Omental fat pad (tissue), 4 donors: ENCODE measurements around the gene PITPNC1. TPM values are rescaled to one million over a fixed set of nuclear protein-coding genes. Genes with fewer than 3 reads are reported as not detected.
A peak's percentile ranks its signal among the peaks of the same experiment; 100 is the strongest.

ENCODE experiments used
- ATAC-seq: fragments of 150-250 bp; one replicate; pipeline ENCODE4 v1.9.1; 2016; ENCODE audit warnings: mild to moderate bottlenecking, moderate library complexity; ENCODE audit not compliant: low FRiP score
- DNase-seq: peaks from one replicate; pipeline ENCODE4 v3.0.0-alpha.2; 2019; ENCODE audit warnings: low spot score
- CTCF ChIP-seq, 3 donors: fragments of 450-650 bp; IDR thresholded peaks; one replicate each; pipeline ENCODE4 v1.5.1; 2016 to 2017; ENCODE audit warnings: antibody characterized with exemption in 3 of 3, mild to moderate bottlenecking in 3 of 3, moderate library complexity in 2 of 3
- total RNA-seq, 4 donors: library from RNA; depleted of rRNA; stranded (reverse); fragments of >200 nt; gene quantifications; one replicate each; pipeline ENCODE4 v1.1.0, GENCODE V29; 2016

PITPNC1 gene
- total RNA-seq, 4 donors from 2014 or later: 22.6 to 53.4 (median 35.0) TPM

- DNase-seq (no peak), ATAC-seq (no peak)
- TF ChIP-seq CTCF (IDR thresholded peaks at IDR 0.05): no peak
Measured at GRCh38 chr17:67520916-67521774, 144.1 kb downstream of the PITPNC1 start.

DNA sequence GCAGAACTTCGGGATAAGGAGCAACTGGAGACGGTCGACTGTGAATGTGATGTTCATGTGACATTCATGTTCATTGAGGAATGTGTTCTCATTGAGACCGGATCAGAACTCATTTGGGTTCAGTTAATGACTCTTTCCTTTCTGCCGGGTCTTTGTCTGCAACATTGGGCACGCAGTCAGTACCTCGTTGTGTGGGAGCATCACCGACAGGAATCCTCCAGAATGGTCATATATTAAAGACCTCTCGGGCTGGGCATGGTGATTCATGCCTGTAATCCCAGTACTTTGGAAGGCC, 144.6 kb downstream of the PITPNC1 start:
- ATAC-seq (no peak), DNase-seq (no peak)
- TF ChIP-seq CTCF (IDR thresholded peaks at IDR 0.05): no peak

- TF ChIP-seq CTCF (IDR thresholded peaks at IDR 0.05): no peak
- DNase-seq (no peak), ATAC-seq (no peak)
Measured at GRCh38 chr17:67523101-67523500, 146.0 kb downstream of the PITPNC1 start.

GRCh38 chr17:67525239-67526135, 148.4 kb downstream of the PITPNC1 start:
- ATAC-seq: no peak
- no peak for TF ChIP-seq CTCF (IDR thresholded peaks at IDR 0.05)
- no peak for DNase-seq

DNA sequence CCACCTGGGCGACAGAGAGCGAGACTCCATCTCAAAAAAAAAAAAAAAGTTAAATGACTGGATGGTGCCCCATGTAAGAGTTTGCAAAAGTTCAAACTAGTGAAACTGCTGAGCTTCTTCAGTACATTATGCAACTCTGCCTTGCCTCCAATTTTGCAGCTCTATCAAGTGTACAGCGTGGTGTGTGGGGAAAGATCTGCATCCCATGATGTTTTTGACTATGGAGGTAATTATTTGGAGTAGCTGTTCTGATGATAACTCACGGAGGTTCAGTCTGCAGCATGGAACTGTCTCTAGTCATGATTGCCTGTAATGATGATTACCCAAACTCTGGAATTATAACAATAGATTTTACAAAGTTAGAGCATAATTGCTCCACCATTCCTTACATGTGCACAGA, 149.6 kb downstream of the PITPNC1 start:
- DNase-seq: no peak
- ATAC-seq: no peak
- TF ChIP-seq CTCF (IDR thresholded peaks at IDR 0.05): no peak

- DNase-seq: peak; percentile 61
Measured at GRCh38 chr17:67528751-67529436, 151.8 kb downstream of the PITPNC1 start.

More at GRCh38 chr17:67528751-67529436, 151.8 kb downstream of the PITPNC1 start:
- no peak for TF ChIP-seq CTCF (IDR thresholded peaks at IDR 0.05)
- ATAC-seq: peak; percentile 95
